ENCODE data around the gene ACVR1. TPM values are rescaled to one million over a fixed set of nuclear protein-coding genes. Genes with fewer than 3 reads are reported as not detected.

The ACVR1 gene
- total RNA-seq, 4 donors from 2014 or later: 17.9 to 41.4 (median 29.9) TPM

DNA sequence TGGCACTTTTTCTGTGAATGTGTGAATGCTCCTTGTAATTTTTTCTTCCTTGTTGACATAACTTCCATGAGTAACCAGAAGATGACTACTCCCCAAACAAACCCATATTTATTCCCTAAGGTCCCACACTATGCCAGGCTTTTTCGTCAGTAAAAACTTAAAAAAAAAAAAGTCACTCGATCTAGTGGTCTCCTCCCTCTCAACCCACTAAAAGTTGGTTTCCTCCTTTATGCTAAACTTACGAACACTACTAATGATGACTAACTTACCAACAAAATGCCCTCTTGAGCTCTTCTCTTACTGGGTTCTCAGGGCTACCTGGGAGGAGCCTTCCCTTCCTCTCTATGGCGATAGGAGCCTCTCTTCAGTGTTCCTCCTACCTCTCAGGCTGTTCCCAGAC, 18.2 kb downstream of the ACVR1 start:
- no peak for ATAC-seq
- no peaks in the 10 kb centered on the region for H3K9me3 ChIP-seq
- TF ChIP-seq POLR2A (IDR thresholded peaks at IDR 0.05) (no peak), EP300 (IDR thresholded peaks at IDR 0.05) (no peak), POLR2AphosphoS5 (IDR thresholded peaks at IDR 0.05) (no peak)
- TF ChIP-seq, protein P1, sequence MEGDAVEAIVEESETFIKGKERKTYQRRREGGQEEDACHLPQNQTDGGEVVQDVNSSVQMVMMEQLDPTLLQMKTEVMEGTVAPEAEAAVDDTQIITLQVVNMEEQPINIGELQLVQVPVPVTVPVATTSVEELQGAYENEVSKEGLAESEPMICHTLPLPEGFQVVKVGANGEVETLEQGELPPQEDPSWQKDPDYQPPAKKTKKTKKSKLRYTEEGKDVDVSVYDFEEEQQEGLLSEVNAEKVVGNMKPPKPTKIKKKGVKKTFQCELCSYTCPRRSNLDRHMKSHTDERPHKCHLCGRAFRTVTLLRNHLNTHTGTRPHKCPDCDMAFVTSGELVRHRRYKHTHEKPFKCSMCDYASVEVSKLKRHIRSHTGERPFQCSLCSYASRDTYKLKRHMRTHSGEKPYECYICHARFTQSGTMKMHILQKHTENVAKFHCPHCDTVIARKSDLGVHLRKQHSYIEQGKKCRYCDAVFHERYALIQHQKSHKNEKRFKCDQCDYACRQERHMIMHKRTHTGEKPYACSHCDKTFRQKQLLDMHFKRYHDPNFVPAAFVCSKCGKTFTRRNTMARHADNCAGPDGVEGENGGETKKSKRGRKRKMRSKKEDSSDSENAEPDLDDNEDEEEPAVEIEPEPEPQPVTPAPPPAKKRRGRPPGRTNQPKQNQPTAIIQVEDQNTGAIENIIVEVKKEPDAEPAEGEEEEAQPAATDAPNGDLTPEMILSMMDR (IDR thresholded peaks at IDR 0.05): no peak
- no peak overlapping the region for H3K27ac ChIP-seq
- H3K36me3 ChIP-seq: peaks cover 0 to 17% of the 10 kb centered on the region in 2 donors
- WGBS, 2 donors (ENCODE audit: low coverage in 1 of 2): 82 to 87% methylated on average over 4 of the region's 4 CpGs
- H3K4me1 ChIP-seq: peaks cover 0 to 13% (median 4%) of the 10 kb centered on the region in 3 donors
- no peak overlapping the region for H3K4me3 ChIP-seq
- no peaks in the 10 kb centered on the region for H3K27me3 ChIP-seq

- 68 to 85% methylated on average over 2 of the region's 2 CpGs for WGBS, 2 donors (ENCODE audit: low coverage in 1 of 2)
- no peak overlapping the region for H3K27ac ChIP-seq
These were observed 20.0 kb downstream of the ACVR1 start for GRCh38 chr2:157856187-157856515.

GRCh38 chr2:157853820-157854219, 22.3 kb downstream of the ACVR1 start:
- ATAC-seq: no peak
- no peaks in the 10 kb centered on the region for H3K27me3 ChIP-seq
- no peaks in the 10 kb centered on the region for H3K9me3 ChIP-seq
- H3K4me3 ChIP-seq: no peak overlapping the region
- TF ChIP-seq EP300 (IDR thresholded peaks at IDR 0.05) (no peak), POLR2AphosphoS5 (IDR thresholded peaks at IDR 0.05) (no peak), POLR2A (IDR thresholded peaks at IDR 0.05) (no peak)
- TF ChIP-seq, protein P1 (IDR thresholded peaks at IDR 0.05): no peak
- 81 to 87% methylated on average over 3 of the region's 3 CpGs for WGBS, 2 donors (ENCODE audit: low coverage in 1 of 2)
- H3K27ac ChIP-seq: no peak overlapping the region
- peaks cover 0 to 15% (median 4%) of the 10 kb centered on the region in 3 donors for H3K4me1 ChIP-seq
- peaks cover 0 to 16% of the 10 kb centered on the region in 2 donors for H3K36me3 ChIP-seq

More at GRCh38 chr2:157856187-157856515, 20.0 kb downstream of the ACVR1 start:
- ATAC-seq: no peak
- peaks cover 0 to 17% of the 10 kb centered on the region in 2 donors for H3K36me3 ChIP-seq
- no peaks in the 10 kb centered on the region for H3K9me3 ChIP-seq
- no peak overlapping the region for H3K4me3 ChIP-seq
- H3K4me1 ChIP-seq: peaks cover 0 to 12% (median 4%) of the 10 kb centered on the region in 3 donors
- no peaks in the 10 kb centered on the region for H3K27me3 ChIP-seq
- TF ChIP-seq, protein P1 (IDR thresholded peaks at IDR 0.05): no peak
- no peak for TF ChIP-seq EP300 (IDR thresholded peaks at IDR 0.05)
- TF ChIP-seq POLR2A (IDR thresholded peaks at IDR 0.05): no peak
- no peak for TF ChIP-seq POLR2AphosphoS5 (IDR thresholded peaks at IDR 0.05)

DNA sequence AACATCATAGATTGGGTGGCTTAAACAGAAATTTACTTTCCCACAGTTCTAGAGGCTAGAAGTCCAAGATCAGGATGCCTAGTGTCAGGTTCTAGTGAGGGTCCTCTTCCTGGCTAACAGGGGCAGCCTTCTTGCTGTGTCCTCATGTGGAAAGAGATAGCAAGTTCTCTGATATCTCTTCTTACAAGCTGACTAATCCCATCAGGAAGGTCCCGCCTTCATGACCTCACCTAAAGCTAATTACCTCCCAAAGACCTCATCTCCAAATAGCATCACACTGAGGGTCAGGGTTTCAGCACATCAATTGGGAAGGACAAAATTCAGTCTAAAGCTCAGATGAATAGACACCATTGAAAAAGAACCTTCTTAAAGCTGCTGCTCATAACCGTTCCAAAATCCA, 22.9 kb downstream of the ACVR1 start:
- 88 to 92% methylated on average over 1 to 2 of the region's 2 CpGs for WGBS, 2 donors (ENCODE audit: low coverage in 1 of 2)
- TF ChIP-seq POLR2AphosphoS5 (IDR thresholded peaks at IDR 0.05): no peak
- TF ChIP-seq, protein P1 (IDR thresholded peaks at IDR 0.05): no peak
- no peak for TF ChIP-seq POLR2A (IDR thresholded peaks at IDR 0.05)
- no peak for TF ChIP-seq EP300 (IDR thresholded peaks at IDR 0.05)
- Histone ChIP-seq H3K27me3 (no peaks in the 10 kb centered on the region), H3K36me3 (peaks cover 0 to 16% of the 10 kb centered on the region in 2 donors), H3K9me3 (no peaks in the 10 kb centered on the region), H3K4me3 (no peak overlapping the region), H3K4me1 (peaks cover 0 to 15% (median 4%) of the 10 kb centered on the region in 3 donors), H3K27ac (no peak overlapping the region)
- no peak for ATAC-seq

- peaks cover 0 to 15% (median 0%) of the 10 kb centered on the region in 3 donors for H3K4me1 ChIP-seq
- WGBS, 2 donors (ENCODE audit: low coverage in 1 of 2): 0 to 54% methylated on average over 1 to 2 of the region's 2 CpGs
- no peak for TF ChIP-seq POLR2A (IDR thresholded peaks at IDR 0.05)
- no peak for TF ChIP-seq EP300 (IDR thresholded peaks at IDR 0.05)
- TF ChIP-seq, protein P1 (IDR thresholded peaks at IDR 0.05): no peak
- TF ChIP-seq POLR2AphosphoS5 (IDR thresholded peaks at IDR 0.05): no peak
- no peak for ATAC-seq
- H3K27me3 ChIP-seq: no peaks in the 10 kb centered on the region
- H3K36me3 ChIP-seq: peaks cover 0 to 5% of the 10 kb centered on the region in 2 donors
- no peaks in the 10 kb centered on the region for H3K9me3 ChIP-seq
- no peak overlapping the region for H3K27ac ChIP-seq
- H3K4me3 ChIP-seq: no peak overlapping the region
These were observed 26.5 kb downstream of the ACVR1 start for GRCh38 chr2:157849591-157849990.
